Measurements from ENCODE around the gene NRXN3. TPM values are rescaled to one million over a fixed set of nuclear protein-coding genes. Genes with fewer than 3 reads are reported as not detected.

NRXN3 gene
- total RNA-seq, 2 donors from 2014 or later: 1.3 to 2.3 TPM

- DNase-seq (peak in 3 of 4 donors; percentile 11 to 40 (median 27)), ATAC-seq (no peak)
- Histone ChIP-seq H3K27ac (no peak overlapping the region), H3K4me1 (no peaks in the 10 kb centered on the region), H3K9me3 (no peaks in the 10 kb centered on the region), H3K4me3 (no peak overlapping the region), H3K27me3 (no peaks in the 10 kb centered on the region), H3K36me3 (replicated peaks in 1 of 2; ENCODE audit: insufficient read depth in 1 of 2, low read depth in 2 of 2) (no peaks in the 10 kb centered on the region)
- intact Hi-C loops (cut with DNase I): no loop called here
- no peak for TF ChIP-seq CTCF (IDR thresholded peaks at IDR 0.05)
- TF ChIP-seq POLR2A (IDR thresholded peaks at IDR 0.05): no peak
- WGBS, 2 donors: 64 to 76% methylated on average over 6 of the region's 6 CpGs
Observed at GRCh38 chr14:79638672-79639266, 1468.6 kb downstream of the NRXN3 start.

- DNase-seq (peak in 1 of 4 donors; percentile 7), ATAC-seq (peak; percentile 45)
- intact Hi-C loops (cut with DNase I): no loop called here
- WGBS, 2 donors: 37 to 41% methylated on average over 3 of the region's 3 CpGs
- no peaks in the 10 kb centered on the region for H3K4me1 ChIP-seq
- no peak for TF ChIP-seq POLR2A (IDR thresholded peaks at IDR 0.05)
- no peak overlapping the region for H3K4me3 ChIP-seq
- H3K36me3 ChIP-seq (replicated peaks in 1 of 2; ENCODE audit: insufficient read depth in 1 of 2, low read depth in 2 of 2): no peaks in the 10 kb centered on the region
- no peaks in the 10 kb centered on the region for H3K9me3 ChIP-seq
- H3K27me3 ChIP-seq: no peaks in the 10 kb centered on the region
- H3K27ac ChIP-seq: no peak overlapping the region
Observed at GRCh38 chr14:79639613-79640012, 1469.4 kb downstream of the NRXN3 start.

- no peaks in the 10 kb centered on the region for H3K27me3 ChIP-seq
- DNase-seq: peak in 1 of 4 donors; percentile 10
- intact Hi-C loops (cut with DNase I): no loop called here
Observed at GRCh38 chr14:79641371-79641770, 1471.2 kb downstream of the NRXN3 start.

GRCh38 chr14:79643132-79643531, 1473.0 kb downstream of the NRXN3 start:
- no peaks in the 10 kb centered on the region for H3K4me1 ChIP-seq
- no peaks in the 10 kb centered on the region for H3K36me3 ChIP-seq (replicated peaks in 1 of 2; ENCODE audit: insufficient read depth in 1 of 2, low read depth in 2 of 2)
- ATAC-seq (no peak), DNase-seq (no peak)
- H3K4me3 ChIP-seq: no peak overlapping the region
- 75 to 95% methylated on average over 1 of the region's 1 CpG for WGBS, 2 donors
- H3K27ac ChIP-seq: no peak overlapping the region
- H3K9me3 ChIP-seq: no peaks in the 10 kb centered on the region
- TF ChIP-seq CTCF (IDR thresholded peaks at IDR 0.05) (no peak), POLR2A (IDR thresholded peaks at IDR 0.05) (no peak)
- no peaks in the 10 kb centered on the region for H3K27me3 ChIP-seq
- intact Hi-C loops (cut with DNase I): no loop called here

More at GRCh38 chr14:79641371-79641770, 1471.2 kb downstream of the NRXN3 start:
- H3K4me1 ChIP-seq: no peaks in the 10 kb centered on the region
- no peaks in the 10 kb centered on the region for H3K36me3 ChIP-seq (replicated peaks in 1 of 2; ENCODE audit: insufficient read depth in 1 of 2, low read depth in 2 of 2)
- no peak for ATAC-seq
- no peak overlapping the region for H3K4me3 ChIP-seq
- TF ChIP-seq CTCF (IDR thresholded peaks at IDR 0.05): no peak
- TF ChIP-seq POLR2A (IDR thresholded peaks at IDR 0.05): no peak
- 60 to 80% methylated on average over 1 to 3 of the region's 4 CpGs for WGBS, 2 donors
- no peak overlapping the region for H3K27ac ChIP-seq
- no peaks in the 10 kb centered on the region for H3K9me3 ChIP-seq

- no peak for ATAC-seq
- TF ChIP-seq CTCF (IDR thresholded peaks at IDR 0.05): no peak
- TF ChIP-seq POLR2A (IDR thresholded peaks at IDR 0.05): no peak
- Histone ChIP-seq H3K27me3 (no peaks in the 10 kb centered on the region), H3K4me1 (no peaks in the 10 kb centered on the region), H3K9me3 (no peaks in the 10 kb centered on the region), H3K27ac (no peak overlapping the region), H3K4me3 (no peak overlapping the region), H3K36me3 (replicated peaks in 1 of 2; ENCODE audit: insufficient read depth in 1 of 2, low read depth in 2 of 2) (no peaks in the 10 kb centered on the region)
- intact Hi-C loops (cut with DNase I): no loop called here
- no peak for DNase-seq
- 79 to 93% methylated on average over 2 of the region's 2 CpGs for WGBS, 2 donors
Observed at GRCh38 chr14:79645753-79646362, 1475.7 kb downstream of the NRXN3 start.

Measured in body of pancreas (tissue), 4 donors.